ENCODE measurements around the gene SVOP.

GRCh38 chr12:108918206-108918605 is 102.7 kb downstream of the SVOP start:
- TF ChIP-seq CTCF (IDR thresholded peaks at IDR 0.05) (no peak), POLR2AphosphoS5 (IDR thresholded peaks at IDR 0.05) (no peak), POLR2A (IDR thresholded peaks at IDR 0.05) (no peak)

All from breast epithelium (tissue), 3 donors.